ENCODE data around the gene CDKAL1. TPM values are rescaled to one million over a fixed set of nuclear protein-coding genes. Genes with fewer than 3 reads are reported as not detected.

CDKAL1 gene
- total and polyA plus RNA-seq, 2 of the 8 experiments (the other 6 are each of a cell fraction or from before 2014, with no cell fraction given), result 8.4 to 24.6 TPM

DNA sequence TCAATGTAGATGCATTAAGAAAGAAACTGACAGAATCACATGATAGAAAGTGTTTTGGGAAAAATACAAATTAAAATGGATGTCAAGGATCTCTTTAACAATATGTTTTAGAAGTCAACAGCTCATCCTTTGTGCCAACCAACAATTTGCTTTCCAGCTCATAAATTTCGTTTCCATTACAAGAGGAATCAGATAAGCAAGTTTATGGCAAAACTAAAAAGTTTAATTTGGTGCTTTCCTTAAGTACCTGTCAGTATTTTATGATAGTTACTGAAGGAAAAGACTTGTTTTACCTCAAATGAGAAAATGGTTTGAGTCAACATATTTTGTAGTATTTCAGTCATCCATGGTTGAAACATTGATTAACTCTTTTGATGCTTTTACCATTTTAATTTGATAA, 130.0 kb downstream of the CDKAL1 start:
- 81% methylated on average over 1 of the region's 1 CpG; no CpG with 5 or more reads in 1 of the 2 experiments for WGBS, 2 experiments (ENCODE audit: extremely low coverage in 1 of 2, insufficient coverage in 1 of 2, insufficient read length in 1 of 2, insufficient replicate concordance in 2 of 2, low coverage in 1 of 2, low lambda C conversion rate in 2 of 2, missing lambda C conversion rate in 1 of 2)
- Histone ChIP-seq H2BK15ac (ENCODE audit: low read length) (no peak overlapping the region), H3K56ac (replicated peaks; ENCODE audit: insufficient read length, low read depth, low read length) (no peak overlapping the region), H2BK20ac (ENCODE audit: low read length) (no peak overlapping the region), H2BK5ac (ENCODE audit: low read depth, low read length) (no peak overlapping the region), H3K23me2 (ENCODE audit: low read depth, low read length) (no peaks in the 10 kb centered on the region), H4K91ac (replicated peaks; ENCODE audit: insufficient read length, low read length) (no peak overlapping the region), H2AFZ (ENCODE audit: low read length) (no peak overlapping the region), H3K79me1 (ENCODE audit: low read depth, low read length) (no peaks in the 10 kb centered on the region), H2BK120ac (replicated peaks; ENCODE audit: low read depth, low read length) (no peak overlapping the region), H4K5ac (ENCODE audit: insufficient read length, low read depth, low read length) (no peak overlapping the region), H4K8ac (ENCODE audit: extremely low read depth, insufficient read depth, low read length) (no peak overlapping the region), H2BK12ac (ENCODE audit: low read depth, low read length) (no peak overlapping the region), H3K36me3 (ENCODE audit: control insufficient read depth in 2 of 4, insufficient read depth in 4 of 4, low read length in 3 of 4) (no peaks in the 10 kb centered on the region), H3K79me2 (ENCODE audit: control insufficient read depth in 1 of 2, insufficient read depth in 2 of 2, low read length in 2 of 2) (0 out of 4 replicates have a peak, but pooled peaks cover 0 to 4% of the 10 kb centered on the region in 2 experiments), H3K9ac (replicated peaks in 1 of 4; ENCODE audit: extremely low read depth in 1 of 4, low read depth in 3 of 4, low read length in 3 of 4) (no peak overlapping the region), H3K18ac (ENCODE audit: extremely low read depth, low read length) (no peak overlapping the region), H3K9me3 (ENCODE audit: insufficient read depth in 2 of 2, low read depth in 1 of 2, low read length in 1 of 2) (no peaks in the 10 kb centered on the region), H3K4me3 (ENCODE audit: extremely low read depth in 1 of 4, insufficient read depth in 2 of 4, low read depth in 3 of 4, low read length in 4 of 4) (no peak overlapping the region), H3K27ac (ENCODE audit: low read depth, low read length) (no peak overlapping the region), H2AK5ac (ENCODE audit: low read depth, low read length) (no peak overlapping the region), H3K14ac (ENCODE audit: insufficient read length) (no peak overlapping the region), H3K4ac (replicated peaks; ENCODE audit: insufficient read length, low read depth, low read length) (no peak overlapping the region), H3K23ac (ENCODE audit: insufficient read length) (no peak overlapping the region), H3K4me1 (replicated peaks in 1 of 4; ENCODE audit: control insufficient read depth in 3 of 4, insufficient read depth in 4 of 4, low read length in 3 of 4) (peaks cover 0 to 4% (median 0%) of the 10 kb centered on the region in 4 experiments; a peak in 1 of 7 replicates), H3K4me2 (ENCODE audit: insufficient read depth in 1 of 2, low read depth in 2 of 2, low read length in 2 of 2) (no peak overlapping the region), H3K27me3 (replicated peaks in 1 of 4; ENCODE audit: control insufficient read depth in 3 of 4, extremely low read depth in 1 of 4, insufficient read depth in 3 of 4, low read length in 3 of 4) (no peaks in the 10 kb centered on the region), H4K20me1 (replicated peaks in 1 of 2; ENCODE audit: control insufficient read depth in 1 of 2, insufficient read depth in 2 of 2, low read length in 2 of 2) (no peaks in the 10 kb centered on the region)
- POLR2A ChIA-PET (ENCODE audit: partially characterized antibody), result no interaction called here
- FAIRE-seq (no peak), DNase-seq (ENCODE audit: low read depth in 1 of 2, low spot score in 2 of 2) (no peak)
- TF ChIP-seq NANOG (IDR thresholded peaks at IDR 0.05; ENCODE audit: insufficient read depth, low read depth, low read length, poor library complexity, severe bottlenecking), result no peak
- no peak for TF ChIP-seq KDM5A (IDR thresholded peaks at IDR 0.05; ENCODE audit: low read length)
- TF ChIP-seq BACH1 (IDR thresholded peaks at IDR 0.05; ENCODE audit: low read length), result no peak
- TF ChIP-seq RNF2 (IDR thresholded peaks at IDR 0.05; ENCODE audit: borderline replicate concordance, low read depth, low read length, missing control alignments, poor library complexity, severe bottlenecking), result no peak
- TF ChIP-seq NRF1 (IDR thresholded peaks at IDR 0.05; ENCODE audit: low read depth, low read length), result no peak
- TF ChIP-seq CHD2 (IDR thresholded peaks at IDR 0.05; ENCODE audit: low read length), result no peak
- TF ChIP-seq SUZ12 (IDR thresholded peaks at IDR 0.05; ENCODE audit: low read length), result no peak
- CTCF ChIA-PET (ENCODE audit: partially characterized antibody), result no interaction called here

Data from H1 (cell line).